NCI-H69 (cell line): ENCODE results near the gene CDH3.
"Not testable (repeated sequence)": the region's sequence is repeated elsewhere in the genome, so short reads cannot be mapped to it uniquely, and the experiment has no call there.

Experiments used
- DNase-seq: peaks from one replicate; lab custom pipeline; 2025; lab: John Stamatoyannopoulos, UW

The CDH3 gene

DNA sequence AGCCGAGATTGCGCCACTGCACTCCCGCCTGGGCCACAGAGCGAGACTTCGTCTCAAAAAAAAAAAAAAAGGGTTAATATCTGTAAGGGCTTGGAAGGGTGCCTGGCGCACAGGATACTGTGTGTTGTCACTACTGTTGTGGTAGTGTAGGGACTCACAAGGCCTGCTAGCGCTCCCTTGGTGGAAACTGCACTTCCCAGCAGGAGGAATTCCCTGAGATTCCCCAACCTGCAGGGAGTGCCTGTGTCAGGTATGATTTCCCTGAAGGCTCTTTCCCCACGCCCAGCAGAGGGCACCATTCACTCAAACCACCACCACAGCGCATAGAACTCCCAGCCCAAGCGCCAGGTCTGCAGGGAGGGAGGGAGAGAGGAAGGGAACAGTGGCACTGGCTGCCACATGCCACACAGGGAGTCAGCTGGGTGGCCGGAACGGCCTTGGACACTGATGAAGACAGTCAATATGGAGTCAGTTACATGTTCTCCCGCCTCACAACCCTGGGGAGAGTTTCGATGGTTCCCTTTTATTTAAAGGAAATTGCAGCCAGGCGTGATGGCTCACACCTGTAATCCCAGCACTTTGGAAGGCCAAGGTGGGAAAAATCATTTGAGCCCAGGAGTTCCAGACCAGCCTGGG lies 59.2 kb downstream of the CDH3 start:
- peak; percentile 81 for DNase-seq

DNA sequence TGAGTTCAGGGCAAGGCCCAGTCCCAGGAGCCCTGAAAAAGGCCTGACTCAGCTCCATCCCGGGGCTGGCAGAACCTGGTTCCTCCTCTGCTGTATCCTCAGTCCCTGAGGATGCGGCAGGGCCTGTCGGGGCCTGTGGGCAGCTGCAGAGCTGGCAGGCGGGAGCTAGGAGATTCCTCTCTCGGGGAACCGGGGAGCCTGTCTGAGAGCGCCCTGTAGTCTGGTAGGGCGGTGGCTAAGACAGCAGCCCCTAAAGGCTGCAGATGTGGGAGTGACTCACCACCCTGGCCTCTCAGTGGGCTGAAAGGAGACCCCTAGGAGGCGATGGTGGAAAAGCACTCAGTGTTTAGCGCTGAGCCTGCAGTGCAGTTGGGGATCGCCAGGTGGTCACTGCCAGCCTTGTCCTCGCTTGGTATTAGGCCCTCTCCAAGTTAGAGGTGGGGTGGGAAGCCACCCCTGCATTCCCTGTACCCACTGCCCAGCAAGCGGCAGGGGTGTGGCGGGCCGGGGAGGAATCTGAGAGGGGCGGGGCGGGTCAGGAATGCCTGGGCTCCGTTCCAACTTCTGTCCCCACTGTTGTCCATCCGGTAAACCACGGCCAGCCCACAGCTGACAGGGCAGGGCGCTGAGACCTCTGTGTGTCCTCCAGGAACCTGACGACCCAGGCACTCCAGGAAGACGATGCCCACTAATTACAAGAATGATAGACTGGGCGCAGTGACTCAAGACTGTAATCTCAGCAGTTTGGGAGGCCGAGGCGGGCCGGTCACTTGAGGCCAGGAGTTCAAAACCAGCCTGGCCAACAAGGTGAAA lies 62.4 kb downstream of the CDH3 start:
- DNase-seq, result peak; percentile 22

DNA sequence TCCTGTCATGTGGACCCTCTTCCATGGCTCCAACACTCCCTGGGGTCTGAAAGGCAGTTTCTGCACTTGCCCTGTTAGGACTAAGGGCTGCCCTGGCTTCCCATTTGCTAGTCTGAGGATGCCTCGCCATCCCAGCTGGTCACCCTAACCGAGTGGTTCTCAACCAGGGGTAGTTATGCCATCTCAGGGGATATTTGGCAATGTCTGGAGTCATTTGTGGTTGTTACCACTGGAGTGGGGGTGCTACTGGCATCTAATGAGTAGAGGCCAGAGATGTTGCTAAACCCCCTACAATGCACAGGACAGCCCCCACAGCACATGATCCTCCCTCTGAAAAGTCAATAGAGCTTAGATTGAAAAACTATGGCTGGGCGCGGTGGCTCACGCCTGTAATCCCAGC lies 65.1 kb downstream of the CDH3 start:
- no peak for DNase-seq

DNA sequence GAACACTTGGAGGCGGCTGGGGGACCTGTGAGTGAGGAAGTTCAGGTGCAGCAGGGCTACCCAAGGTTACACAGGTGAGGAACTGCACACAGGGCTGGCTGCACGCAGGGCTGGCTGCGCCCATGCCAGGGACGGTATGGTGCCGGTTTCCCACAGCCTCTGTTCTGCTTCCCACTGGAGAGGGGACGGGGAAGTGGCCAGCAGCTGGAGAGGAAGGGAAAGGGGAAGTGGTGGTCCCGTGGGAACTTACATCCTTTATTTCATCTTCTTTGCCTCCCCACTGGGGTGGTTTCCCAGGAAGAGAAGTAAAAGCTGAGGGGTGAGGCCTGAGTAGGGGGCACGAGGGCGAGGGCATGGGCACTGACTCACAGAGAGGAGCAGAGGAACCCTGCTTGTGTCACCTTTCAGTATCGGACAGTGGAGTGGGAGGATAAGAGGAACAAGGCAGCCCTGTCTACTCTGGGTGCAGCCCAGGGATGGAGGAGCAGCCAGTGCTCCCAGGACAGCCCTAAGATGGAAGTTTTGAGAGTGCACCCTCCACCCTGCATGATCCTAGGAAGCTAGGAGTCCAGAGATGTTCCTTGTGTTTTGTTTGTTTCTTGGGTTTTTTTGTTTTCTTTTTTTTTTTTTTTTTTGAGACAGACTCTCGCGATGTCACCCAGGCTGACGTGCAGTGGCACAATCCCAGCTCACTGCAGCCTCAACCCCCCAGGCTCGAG lies 66.5 kb downstream of the CDH3 start:
- no peak for DNase-seq

DNA sequence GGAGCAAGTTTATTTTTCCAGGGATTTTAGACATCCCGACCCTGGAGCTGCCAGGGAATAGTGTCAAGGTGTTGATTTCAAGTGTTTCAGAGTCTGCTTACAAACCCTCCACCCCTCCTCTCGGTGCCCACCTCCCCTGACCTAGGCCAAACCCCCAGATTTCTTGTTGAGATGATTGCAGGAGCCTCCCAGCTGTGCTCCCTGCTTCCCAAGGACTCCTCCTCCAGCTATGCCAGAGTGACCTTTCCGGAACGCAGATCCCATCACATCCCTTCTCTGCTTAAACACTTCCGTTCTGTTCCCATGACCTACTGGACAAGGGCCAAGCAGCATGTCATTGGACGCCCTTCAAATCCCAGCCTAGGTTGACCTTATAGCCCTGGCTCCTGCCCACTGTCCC lies 68.3 kb downstream of the CDH3 start:
- DNase-seq, result no peak

DNA sequence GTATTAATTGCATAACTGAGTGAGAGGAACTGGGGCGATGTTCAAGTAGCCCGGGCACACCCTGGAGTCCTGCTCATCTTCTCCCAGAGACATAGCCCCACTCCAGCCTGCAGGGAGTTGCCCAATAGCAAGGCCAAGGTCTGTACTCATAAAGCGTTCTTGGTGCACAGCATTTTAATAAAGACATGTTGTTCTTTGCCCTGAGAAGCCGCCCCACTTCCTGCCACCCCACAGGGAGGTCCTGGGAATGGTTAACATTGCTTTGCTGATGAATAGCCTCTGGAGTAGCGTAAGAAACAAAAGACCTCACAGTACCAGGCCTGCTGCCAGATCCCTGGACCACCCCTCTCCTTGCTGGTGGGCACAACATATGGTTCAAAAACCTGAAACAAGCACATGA lies 70.4 kb downstream of the CDH3 start:
- no peak for DNase-seq

DNA sequence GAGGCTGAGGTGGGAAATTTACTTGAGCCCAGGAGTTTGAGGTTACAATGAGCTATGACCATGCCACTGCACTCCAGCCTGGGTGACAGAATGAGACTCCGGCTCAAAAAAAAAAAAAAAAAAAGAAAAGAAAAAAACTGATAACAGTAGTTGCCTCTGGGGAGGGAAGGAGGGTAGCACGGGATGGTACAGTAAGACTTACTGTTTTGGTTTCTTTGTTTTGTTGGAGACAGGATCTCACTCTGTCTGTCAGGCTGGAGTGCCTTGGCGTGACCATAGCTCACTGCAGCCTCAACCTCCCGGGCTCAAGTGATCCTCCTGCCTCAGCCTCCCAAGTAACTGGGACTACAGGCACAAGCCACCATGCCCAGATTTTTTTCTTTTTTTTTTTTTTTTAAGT lies 71.4 kb downstream of the CDH3 start:
- DNase-seq, result not testable (repeated sequence)

DNA sequence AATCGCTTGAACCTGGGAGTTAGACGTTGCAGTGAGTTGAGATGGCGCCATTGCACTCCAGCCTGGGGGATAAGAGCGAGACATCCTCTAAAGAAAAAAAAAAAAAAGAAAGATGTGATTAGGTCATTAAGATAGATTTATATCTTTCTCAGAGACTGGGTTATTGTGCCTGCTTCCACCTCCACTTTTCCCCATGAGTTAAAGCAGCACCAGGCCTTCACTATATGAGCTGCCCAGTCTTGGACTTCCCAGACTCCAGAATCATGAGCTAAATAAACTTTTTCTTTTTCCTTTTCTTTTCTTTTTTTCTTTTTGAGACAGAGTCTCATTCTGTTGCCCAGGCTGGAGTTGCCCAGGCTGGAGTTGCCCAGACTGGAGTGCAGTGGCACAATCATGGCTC lies 72.6 kb downstream of the CDH3 start:
- DNase-seq, result no peak

DNA sequence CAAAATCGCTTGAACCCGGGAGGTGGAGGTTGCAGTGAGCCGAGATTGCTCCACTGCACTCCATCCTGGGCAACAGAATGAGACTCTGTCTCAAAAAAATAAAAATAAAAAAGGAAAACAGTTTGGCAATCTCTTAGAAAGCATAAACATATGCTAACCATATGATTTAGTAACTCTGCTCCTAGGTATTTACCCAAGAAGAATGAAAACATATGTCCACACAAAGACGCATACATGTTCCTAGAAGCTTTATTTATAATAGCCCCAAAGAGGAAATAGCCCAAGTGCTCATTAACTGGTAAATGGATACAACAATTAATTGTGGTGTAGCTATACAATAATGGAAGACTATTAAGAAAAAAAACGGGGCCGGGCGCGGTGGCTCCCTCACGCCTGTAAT lies 73.5 kb downstream of the CDH3 start:
- DNase-seq, result peak; percentile 24

DNA sequence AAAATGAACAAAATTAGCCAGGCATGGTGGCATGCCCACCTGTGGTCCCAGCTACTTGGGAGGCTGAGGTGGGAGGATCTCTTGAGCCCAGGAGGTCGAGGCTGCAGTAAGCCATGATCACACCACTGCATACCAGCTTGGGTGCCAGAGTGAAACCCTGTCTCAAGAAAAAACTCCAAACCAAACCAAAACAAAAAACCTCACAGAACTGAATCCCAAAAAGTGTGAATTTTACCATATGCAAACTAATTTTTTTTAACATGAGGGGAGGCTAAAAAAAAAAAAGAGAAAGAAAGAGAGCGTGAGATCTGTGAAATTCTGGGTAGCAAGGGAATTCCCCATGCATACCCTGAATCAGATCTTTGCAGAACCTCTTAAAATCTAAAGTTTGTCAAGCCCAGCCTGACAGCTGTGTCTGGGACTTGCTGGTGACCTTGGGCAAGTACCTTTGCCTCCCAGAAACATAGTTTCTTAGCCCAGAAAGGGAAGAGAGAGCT lies 74.9 kb downstream of the CDH3 start:
- DNase-seq, result no peak

DNA sequence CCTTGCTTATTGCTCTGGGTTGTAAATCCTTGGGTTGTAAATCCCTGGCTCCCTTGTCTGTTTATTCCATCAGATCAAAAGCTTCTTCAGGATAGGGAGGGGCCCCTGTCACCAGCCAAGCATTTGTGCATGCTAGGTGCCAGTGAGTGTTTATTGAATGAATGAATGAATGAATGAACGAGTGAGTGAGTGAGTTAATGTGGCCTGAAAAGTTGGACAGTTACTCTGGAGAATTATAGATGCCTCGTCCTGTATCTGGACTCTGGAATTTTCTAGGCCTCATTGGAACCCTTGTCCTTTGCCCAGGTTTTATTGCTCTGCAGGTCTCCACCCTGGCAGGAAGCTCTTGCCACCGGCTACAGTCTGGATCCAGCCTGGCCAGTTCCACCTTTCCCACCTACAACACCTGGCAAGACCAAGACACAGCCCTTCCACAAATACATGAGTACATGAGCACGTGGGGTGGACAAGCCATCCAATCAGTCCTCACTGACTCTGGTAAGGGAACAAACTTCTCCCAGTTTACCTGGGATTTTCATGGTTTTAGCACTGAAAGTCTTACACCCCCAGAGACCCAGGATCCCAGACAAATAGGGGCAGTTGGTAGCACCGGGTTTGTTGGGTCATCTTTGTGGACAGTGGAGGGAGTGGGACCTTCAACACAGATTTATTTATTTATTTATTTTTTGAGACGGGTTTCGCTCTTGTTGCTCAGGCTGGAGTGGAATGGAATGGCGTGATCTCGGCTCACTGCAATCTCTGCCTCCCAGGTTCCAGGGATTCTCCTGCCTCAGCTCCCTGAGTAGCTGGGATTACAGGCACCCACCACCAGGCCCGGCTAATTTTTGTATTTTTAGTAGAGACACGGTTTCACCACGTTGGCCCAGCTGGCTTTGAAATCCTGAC lies 77.3 kb downstream of the CDH3 start:
- DNase-seq, result no peak

DNA sequence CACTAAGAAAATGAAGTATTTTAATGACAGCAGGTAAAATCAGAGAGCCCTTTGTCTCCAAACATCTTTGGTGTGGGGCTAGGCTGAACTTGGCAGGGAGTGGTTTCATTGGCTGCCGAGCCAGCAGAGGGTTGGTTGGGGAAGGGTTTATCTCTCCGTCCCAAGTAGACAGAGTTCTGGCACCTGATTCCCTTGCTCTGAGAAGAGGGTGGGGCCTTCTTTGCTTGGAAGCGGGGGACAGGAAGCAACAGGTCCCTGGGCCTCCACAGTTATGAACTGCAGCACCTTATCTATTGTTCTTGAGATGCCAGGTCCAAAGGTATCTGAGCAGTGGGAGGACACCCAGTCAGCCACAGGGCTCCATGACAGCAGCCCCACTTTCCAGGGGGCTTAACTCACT lies 79.7 kb downstream of the CDH3 start:
- DNase-seq, result no peak

DNA sequence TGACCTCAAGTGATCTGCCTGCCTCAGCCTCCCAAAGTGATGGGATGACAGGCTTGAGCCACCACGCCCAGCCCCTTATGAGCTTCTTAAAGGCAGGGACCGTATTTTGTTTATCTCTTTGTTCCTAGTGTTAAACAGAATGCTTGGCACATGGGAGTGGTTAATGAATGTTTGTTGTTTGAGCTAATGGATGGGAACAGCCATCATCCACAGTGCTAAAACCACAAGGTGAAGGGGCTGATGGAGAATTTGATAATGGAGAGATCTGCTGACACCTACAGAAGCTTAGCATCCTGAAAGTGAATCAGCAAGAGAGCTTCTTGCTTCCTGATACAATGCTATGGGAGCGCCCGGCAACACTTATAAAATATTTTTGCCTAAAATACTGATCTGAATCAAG lies 83.4 kb downstream of the CDH3 start:
- DNase-seq, result no peak

DNA sequence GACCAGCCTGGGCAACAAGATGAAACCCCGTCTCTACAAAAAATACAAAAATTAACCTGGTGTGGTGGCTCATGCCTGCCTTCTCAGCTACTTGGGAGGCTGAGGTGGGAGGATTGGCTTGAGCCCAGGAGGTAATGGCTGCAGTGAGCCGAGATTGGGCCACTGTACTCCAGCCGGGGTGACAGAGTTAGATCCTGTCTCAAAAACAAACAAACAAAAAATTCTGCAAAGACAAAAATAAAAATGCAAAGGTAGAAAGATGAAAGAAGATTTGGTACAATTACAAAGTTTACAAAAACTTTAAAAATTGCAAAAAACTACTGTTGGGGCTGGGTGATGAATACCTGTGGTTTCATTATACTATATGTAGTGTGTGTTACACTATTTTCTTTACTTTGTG lies 86.5 kb downstream of the CDH3 start:
- no peak for DNase-seq

DNA sequence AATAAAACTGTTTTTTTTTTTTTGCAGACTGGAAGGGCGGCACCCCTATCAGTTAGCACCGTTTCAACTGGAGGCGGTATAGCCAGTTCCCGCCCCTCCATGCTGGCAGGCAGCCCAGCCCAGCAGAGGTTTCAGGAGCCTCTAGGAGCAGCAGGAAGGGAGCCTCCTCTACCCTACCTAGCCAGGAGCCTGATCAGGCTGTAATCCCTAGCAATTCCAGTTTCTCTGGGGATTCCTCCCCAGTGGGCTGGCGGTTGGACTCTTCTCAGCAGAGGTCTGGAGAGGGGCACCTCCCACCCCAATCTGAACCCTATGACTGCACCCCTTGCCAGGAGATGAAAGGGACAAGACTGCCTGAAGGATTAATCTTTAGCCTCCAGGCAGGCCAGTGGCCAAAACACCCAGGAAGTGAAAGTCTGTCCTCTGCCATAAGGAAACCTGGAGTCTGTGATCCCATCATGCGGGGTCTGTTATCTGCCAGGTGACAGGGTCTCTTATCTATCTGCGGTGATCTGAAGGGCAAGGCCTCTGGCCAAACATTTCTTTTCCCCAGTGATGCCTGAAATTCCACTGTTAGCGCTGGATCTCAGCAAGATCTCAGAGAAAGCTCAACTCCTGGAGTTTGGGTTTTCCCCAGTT lies 87.1 kb downstream of the CDH3 start:
- DNase-seq, result peak; percentile 75

DNA sequence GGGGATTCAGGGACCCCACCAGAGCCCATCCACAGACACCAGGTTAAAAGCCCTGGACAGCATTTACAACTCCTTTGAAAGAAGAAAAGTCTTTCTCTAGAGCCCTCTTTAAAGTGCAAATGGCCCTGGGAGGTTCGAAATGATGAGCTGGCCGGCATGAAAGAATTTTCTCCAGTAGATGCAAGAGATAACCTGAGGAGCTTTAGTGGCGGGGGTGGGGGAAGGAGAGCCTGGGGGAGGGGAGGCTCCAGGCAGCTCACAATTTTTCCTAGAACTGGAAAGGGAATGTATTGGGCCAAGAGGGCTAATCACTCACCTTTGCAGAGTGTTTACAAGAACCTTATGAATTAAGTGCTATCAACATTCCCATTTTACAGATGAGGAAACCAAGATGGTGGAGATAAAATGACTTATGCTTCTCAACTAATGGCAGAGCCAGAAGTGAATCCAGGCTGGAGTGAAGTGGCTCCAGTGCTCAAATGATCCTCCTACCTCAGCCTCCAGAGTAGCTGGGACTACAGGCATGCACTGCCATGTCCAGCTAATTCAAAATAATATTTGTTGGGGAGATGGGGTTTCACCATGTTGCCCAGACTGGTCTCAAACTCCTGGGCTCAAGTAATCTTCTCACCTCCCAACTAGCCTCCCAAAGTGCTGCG lies 87.8 kb downstream of the CDH3 start:
- no peak for DNase-seq

DNA sequence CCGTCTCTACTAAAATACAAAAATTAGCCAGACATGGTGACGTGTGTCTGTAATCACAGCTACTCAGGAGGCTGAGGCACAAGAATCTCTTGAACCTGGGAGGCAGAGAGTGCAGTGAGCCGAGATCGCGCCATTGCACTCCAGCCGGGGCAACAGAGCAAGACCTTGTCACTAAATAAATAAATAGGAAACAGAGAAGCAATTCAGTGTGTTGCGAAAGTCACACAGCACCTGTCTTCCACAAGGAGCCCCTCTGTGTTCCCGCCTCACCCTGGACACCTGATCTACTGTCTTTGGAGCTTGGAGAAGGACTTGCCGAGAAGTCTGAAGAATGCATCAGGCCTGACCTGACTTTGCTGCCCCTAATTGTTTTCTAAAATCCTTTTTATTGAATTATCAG lies 88.5 kb downstream of the CDH3 start:
- DNase-seq, result no peak

DNA sequence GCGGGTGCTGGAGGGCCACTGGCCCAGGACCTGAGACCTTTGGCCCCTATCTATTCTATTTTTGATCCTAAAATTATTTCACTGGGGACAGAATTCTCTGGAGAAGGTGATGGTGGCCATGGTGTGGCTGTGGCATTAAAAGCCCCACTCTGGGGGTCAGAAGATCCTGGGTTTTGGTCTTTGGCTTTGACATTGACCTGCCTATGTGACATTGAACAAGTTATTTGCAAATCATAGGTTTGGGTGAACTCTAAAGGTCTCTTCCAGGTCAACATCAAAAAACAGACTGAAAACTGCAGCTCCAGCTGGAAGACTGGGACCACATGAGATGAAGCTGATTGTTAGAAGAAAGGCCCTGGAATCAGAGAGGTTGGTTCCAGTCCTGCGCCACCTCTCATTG lies 89.7 kb downstream of the CDH3 start:
- no peak for DNase-seq

DNA sequence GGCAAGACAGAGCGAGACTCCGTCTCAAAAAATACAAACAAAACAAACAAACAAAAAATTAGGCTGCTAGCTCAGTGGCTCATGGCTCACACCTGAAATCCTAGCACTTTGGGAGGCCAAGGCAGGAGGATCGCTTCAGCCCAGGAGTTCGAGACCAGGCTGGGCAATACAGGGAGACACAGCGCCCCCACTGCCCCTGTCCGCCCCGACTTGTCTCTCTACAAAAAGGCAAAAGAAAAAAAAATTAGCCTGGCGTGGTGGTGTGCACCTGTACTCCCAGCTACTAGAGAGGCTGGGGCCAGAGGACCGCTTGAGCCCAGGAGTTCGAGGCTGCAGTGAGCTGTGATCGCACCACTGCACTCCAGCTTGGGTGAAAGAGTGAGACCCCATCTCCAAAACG lies 91.5 kb downstream of the CDH3 start:
- no peak for DNase-seq

DNA sequence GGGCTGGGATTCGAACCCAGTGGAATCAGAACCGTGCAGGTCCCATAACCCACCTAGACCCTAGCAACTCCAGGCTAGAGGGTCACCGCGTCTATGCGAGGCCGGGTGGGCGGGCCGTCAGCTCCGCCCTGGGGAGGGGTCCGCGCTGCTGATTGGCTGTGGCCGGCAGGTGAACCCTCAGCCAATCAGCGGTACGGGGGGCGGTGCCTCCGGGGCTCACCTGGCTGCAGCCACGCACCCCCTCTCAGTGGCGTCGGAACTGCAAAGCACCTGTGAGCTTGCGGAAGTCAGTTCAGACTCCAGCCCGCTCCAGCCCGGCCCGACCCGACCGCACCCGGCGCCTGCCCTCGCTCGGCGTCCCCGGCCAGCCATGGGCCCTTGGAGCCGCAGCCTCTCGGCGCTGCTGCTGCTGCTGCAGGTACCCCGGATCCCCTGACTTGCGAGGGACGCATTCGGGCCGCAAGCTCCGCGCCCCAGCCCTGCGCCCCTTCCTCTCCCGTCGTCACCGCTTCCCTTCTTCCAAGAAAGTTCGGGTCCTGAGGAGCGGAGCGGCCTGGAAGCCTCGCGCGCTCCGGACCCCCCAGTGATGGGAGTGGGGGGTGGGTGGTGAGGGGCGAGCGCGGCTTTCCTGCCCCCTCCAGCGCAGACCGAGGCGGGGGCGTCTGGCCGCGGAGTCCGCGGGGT lies 92.1 kb downstream of the CDH3 start, which contains the start of gene CDH1:
Gene CDH1 (plus strand): TSS at position 247 of the 684 bp plus-strand sequence. CDS start 124 bp downstream, at position 371.
- peak; percentile 87 for DNase-seq
